Adrenal gland (tissue), 12 donors: ENCODE measurements around the gene WSCD2. TPM values are rescaled to one million over a fixed set of nuclear protein-coding genes. Genes with fewer than 3 reads are reported as not detected.

ENCODE experiments used
- DNase-seq, 7 donors: peaks; one replicate each; pipeline ENCODE4 v3.0.0-alpha.2; 2019 to 2020
- H3K27ac ChIP-seq, 5 donors: fragments of 200-600 bp; sonication (generic) in 4 of 5; 1 replicate in 3 of 5; 2 replicates in 2 of 5; pipeline versions ENCODE4 v1.5.1 to v1.8.0; 2016 to 2020; ENCODE audit warnings: mild to moderate bottlenecking in 1 of 5
- H3K27me3 ChIP-seq: fragments of 200-600 bp; 2 replicates; pipeline ENCODE4 v1.8.0; 2021
- H3K36me3 ChIP-seq, 2 donors: fragments of 200-600 bp; replicated peaks in 1 of 2; 1 replicate in 1 of 2; 2 replicates in 1 of 2; pipeline versions ENCODE4 v1.5.1 to v1.8.0; 2018 to 2022
- H3K4me1 ChIP-seq, 2 donors: fragments of 200-600 bp; replicated peaks in 1 of 2; 1 replicate in 1 of 2; 2 replicates in 1 of 2; pipeline versions ENCODE4 v1.5.1 to v1.8.0; 2018 to 2021
- H3K4me3 ChIP-seq, 4 donors: fragments of 200-600 bp; sonication (generic) in 3 of 4; one replicate each; pipeline ENCODE4 v1.5.1; 2016 to 2018
- H3K9me3 ChIP-seq, 3 donors: fragments of 200-600 bp; sonication (generic) in 1 of 3; replicated peaks in 1 of 3; 1 replicate in 2 of 3; 2 replicates in 1 of 3; pipeline versions ENCODE4 v1.5.1 to v1.8.0; 2016 to 2021
- CTCF ChIP-seq, 6 experiments: fragments of 450-650 bp in 4 of 6; fragments of 200-600 bp in 2 of 6; sonication (generic) in 1 of 6; IDR thresholded peaks; 1 replicate in 5 of 6; 2 replicates in 1 of 6; pipeline versions ENCODE4 v1.5.1 to v1.8.0; 2016 to 2021; ENCODE audit warnings: antibody characterized with exemption in 6 of 6, mild to moderate bottlenecking in 2 of 6, moderate library complexity in 1 of 6
- POLR2A ChIP-seq, 2 donors: fragments of 450-650 bp; IDR thresholded peaks; one replicate each; pipeline ENCODE4 v1.6.1; 2017; ENCODE audit warnings: antibody characterized with exemption in 2 of 2, mild to moderate bottlenecking in 2 of 2, moderate library complexity in 1 of 2
- WGBS, 4 donors: extraction: QIAGEN DNeasy Blood & Tissue Kit in 2 of 4; methylation state at CpG; one replicate each; pipeline versions ENCODE4 v1.1.5 to v1.1.7; 2013 to 2017; 5-methylcytosine and 5-hydroxymethylcytosine counted together
- intact Hi-C, 2 donors: fragments of 100-400 bp; cut with DNase I; formaldehyde crosslinking; loops; one replicate each; pipeline versions ENCODE4 v1.14.1 to v1.15.0; 2022 to 2023
- polyA plus RNA-seq, 3 donors: library from polyadenylated mRNA; stranded (reverse); fragments of 200-250 nt in 2 of 3; fragments of 350-450 nt in 1 of 3; fragmentation: Illumina TruSeq in 1 of 3; extraction: RNeasy Lipid Tissue Mini Kit (QIAGEN cat#74804) in 1 of 3; gene quantifications; one replicate each; pipeline ENCODE4 v1.2.3, GENCODE V29; 2013 to 2014
- total RNA-seq, 9 donors: library from RNA; depleted of rRNA in 4 of 9; stranded (reverse); fragments of >200 nt in 4 of 9; fragments of 120-200 nt in 1 of 9; fragmentation: NEBNext Ultra II Directional in 1 of 9; extraction: Animal tissue kit (Norgen Biotek cat#: 25700) in 1 of 9; gene quantifications; one replicate each; pipeline versions ENCODE4 v1.1.0 to v1.2.4, GENCODE V29; 2013 to 2023
- donor health status: healthy with polysubstance abuse.
- donor health status: Bipolar disorder and iron deficiency.
- donor health status: DM: yes; HTN: yes; CAD: no.
- donor health status: DM: no; HTN: no; CAD: no.
- donor health status: DM: no; HTN: no; CAD: no.
- donor health status: DM: yes; HTN: yes; CAD: no.

Gene WSCD2
- total and polyA plus RNA-seq, 12 donors: 0.18 to 2.9 (median 0.69) TPM

GRCh38 chr12:108116254-108116653 is 12.8 kb upstream of the WSCD2 start:
- TF ChIP-seq POLR2A (IDR thresholded peaks at IDR 0.05) (no peak), CTCF (IDR thresholded peaks at IDR 0.05) (no peak)
- Histone ChIP-seq H3K36me3 (no peaks in the 10 kb centered on the region), H3K27ac (no peak overlapping the region), H3K27me3 (peaks cover 7% of the 10 kb centered on the region), H3K9me3 (no peaks in the 10 kb centered on the region), H3K4me1 (no peaks in the 10 kb centered on the region), H3K4me3 (no peak overlapping the region)
- intact Hi-C loops: no loop called here
- WGBS, 4 donors: 55 to 72% (median 63%) methylated on average over 4 of the region's 4 CpGs
- no peak for DNase-seq

GRCh38 chr12:108116699-108117098 is 12.4 kb upstream of the WSCD2 start:
- no peaks in the 10 kb centered on the region for H3K4me1 ChIP-seq
- no peak for DNase-seq
- H3K4me3 ChIP-seq: no peak overlapping the region
- no peak for TF ChIP-seq CTCF (IDR thresholded peaks at IDR 0.05)
- TF ChIP-seq POLR2A (IDR thresholded peaks at IDR 0.05): no peak
- peaks cover 7% of the 10 kb centered on the region for H3K27me3 ChIP-seq
- intact Hi-C loops: no loop called here
- H3K9me3 ChIP-seq: no peaks in the 10 kb centered on the region
- no peaks in the 10 kb centered on the region for H3K36me3 ChIP-seq
- WGBS, 4 donors: 50 to 74% (median 63%) methylated on average over 1 of the region's 1 CpG
- no peak overlapping the region for H3K27ac ChIP-seq

GRCh38 chr12:108117163-108117849 is 11.8 kb upstream of the WSCD2 start:
- no peak overlapping the region for H3K27ac ChIP-seq
- H3K27me3 ChIP-seq: peaks cover 7% of the 10 kb centered on the region
- no peaks in the 10 kb centered on the region for H3K9me3 ChIP-seq
- no peaks in the 10 kb centered on the region for H3K4me1 ChIP-seq
- TF ChIP-seq CTCF (IDR thresholded peaks at IDR 0.05): no peak
- TF ChIP-seq POLR2A (IDR thresholded peaks at IDR 0.05): no peak
- H3K36me3 ChIP-seq: no peaks in the 10 kb centered on the region
- 79 to 88% (median 86%) methylated on average over 5 to 6 of the region's 6 CpGs for WGBS, 4 donors
- H3K4me3 ChIP-seq: no peak overlapping the region
- intact Hi-C loops: no loop called here
- no peak for DNase-seq

- TF ChIP-seq POLR2A (IDR thresholded peaks at IDR 0.05) (no peak), CTCF (IDR thresholded peaks at IDR 0.05) (no peak)
- intact Hi-C loops: no loop called here
- Histone ChIP-seq H3K27ac (no peak overlapping the region), H3K4me1 (no peaks in the 10 kb centered on the region), H3K36me3 (no peaks in the 10 kb centered on the region), H3K4me3 (no peak overlapping the region), H3K27me3 (peaks cover 7% of the 10 kb centered on the region), H3K9me3 (no peaks in the 10 kb centered on the region)
- DNase-seq: no peak
Observed at GRCh38 chr12:108117902-108118301, 11.2 kb upstream of the WSCD2 start.
